ENCODE data around the gene XPC. TPM values are rescaled to one million over a fixed set of nuclear protein-coding genes. Genes with fewer than 3 reads are reported as not detected.

The XPC gene
- total RNA-seq, 3 donors from 2014 or later (not counting 1 experiment from before 2014, with no cell fraction given), result 45.5 to 62.1 (median 50.0) TPM

DNA sequence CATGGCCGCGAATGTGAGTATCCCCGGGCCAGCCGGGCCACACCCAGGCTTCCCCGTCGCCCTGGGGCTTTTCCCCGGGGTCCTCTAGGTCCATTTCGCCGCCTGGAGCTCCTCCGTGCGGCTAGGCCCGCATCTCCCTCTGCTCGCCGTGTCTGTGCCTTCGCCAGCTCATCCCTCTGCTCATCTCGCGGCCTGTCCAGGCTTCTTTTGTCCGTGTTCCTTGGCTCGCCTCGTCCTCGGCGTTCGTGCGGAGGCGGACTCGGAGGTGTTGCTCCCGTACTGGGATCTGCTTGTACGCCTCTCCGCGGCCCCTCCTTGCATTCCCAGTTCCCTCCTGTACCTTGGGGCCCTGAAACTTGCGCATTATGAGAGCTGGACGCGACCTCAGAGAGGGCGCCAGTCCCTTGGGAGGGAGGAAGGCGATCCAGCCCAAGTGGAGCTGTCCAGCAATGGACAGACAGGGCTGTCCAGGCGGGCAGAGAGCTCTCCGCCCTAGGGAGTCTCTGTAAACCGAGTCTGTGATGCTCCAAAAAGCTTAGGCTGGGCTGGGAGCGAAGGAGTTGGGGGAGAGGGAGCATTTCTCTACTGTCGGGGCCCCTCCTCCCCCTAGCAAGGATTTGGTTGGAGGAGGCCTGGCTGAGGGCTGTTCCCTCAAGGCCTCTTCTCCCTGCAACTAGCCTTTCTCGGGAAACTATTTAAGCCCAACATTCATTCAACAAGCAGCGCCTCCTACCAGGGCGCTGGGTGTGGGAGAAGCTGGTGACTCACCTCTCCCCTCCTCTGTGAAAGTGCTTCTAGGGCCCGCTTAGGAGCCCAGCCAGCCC is 53.0 kb downstream of the XPC start:
- intact Hi-C loops (cut with micrococcal nuclease), result loop anchor here (1.0 kb wide), 2 partner anchors 17 to 91 kb away; no protein-coding TSS in a partner anchor
- Mint-ChIP-seq H3K36me3 (peaks cover 8% of the 10 kb centered on the region), H3K27me3 (ENCODE audit: low read depth in 2 of 2) (no peaks in the 10 kb centered on the region), H3K4me1 (peaks cover 47 to 60% of the 10 kb centered on the region in 2 donors), H3K27ac (peak overlapping the region; percentile 92 to 93), H3K4me3 (peak overlapping the region; percentile 96), H3K9me3 (no peaks in the 10 kb centered on the region)
- no peaks in the 10 kb centered on the region for H3K27me3 ChIP-seq (ENCODE audit: control insufficient read depth, insufficient read depth, low read length)
- under 1% methylated on average over 43 of the region's 44 CpGs for WGBS (ENCODE audit: insufficient coverage)
- H3K4me3 ChIP-seq (ENCODE audit: low read length), result peak overlapping the region; percentile 97
- no peaks in the 10 kb centered on the region for H3K9me3 ChIP-seq (ENCODE audit: control insufficient read depth, insufficient read depth, low read length)
- H3K27ac ChIP-seq (ENCODE audit: low read length), result peak overlapping the region; percentile 91
- peak in 2 of 3 donors; percentile 28 to 52 for ATAC-seq
- peak; percentile 49 to 70 for DNase-seq
- peaks cover 24% of the 10 kb centered on the region for H3K36me3 ChIP-seq (ENCODE audit: control insufficient read depth, insufficient read depth, low read length)
- peaks cover 39% of the 10 kb centered on the region for H3K4me1 ChIP-seq (ENCODE audit: control insufficient read depth, insufficient read depth, low read length)
- TF ChIP-seq, protein P1, sequence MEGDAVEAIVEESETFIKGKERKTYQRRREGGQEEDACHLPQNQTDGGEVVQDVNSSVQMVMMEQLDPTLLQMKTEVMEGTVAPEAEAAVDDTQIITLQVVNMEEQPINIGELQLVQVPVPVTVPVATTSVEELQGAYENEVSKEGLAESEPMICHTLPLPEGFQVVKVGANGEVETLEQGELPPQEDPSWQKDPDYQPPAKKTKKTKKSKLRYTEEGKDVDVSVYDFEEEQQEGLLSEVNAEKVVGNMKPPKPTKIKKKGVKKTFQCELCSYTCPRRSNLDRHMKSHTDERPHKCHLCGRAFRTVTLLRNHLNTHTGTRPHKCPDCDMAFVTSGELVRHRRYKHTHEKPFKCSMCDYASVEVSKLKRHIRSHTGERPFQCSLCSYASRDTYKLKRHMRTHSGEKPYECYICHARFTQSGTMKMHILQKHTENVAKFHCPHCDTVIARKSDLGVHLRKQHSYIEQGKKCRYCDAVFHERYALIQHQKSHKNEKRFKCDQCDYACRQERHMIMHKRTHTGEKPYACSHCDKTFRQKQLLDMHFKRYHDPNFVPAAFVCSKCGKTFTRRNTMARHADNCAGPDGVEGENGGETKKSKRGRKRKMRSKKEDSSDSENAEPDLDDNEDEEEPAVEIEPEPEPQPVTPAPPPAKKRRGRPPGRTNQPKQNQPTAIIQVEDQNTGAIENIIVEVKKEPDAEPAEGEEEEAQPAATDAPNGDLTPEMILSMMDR (IDR thresholded peaks at IDR 0.05), result no peak

DNA sequence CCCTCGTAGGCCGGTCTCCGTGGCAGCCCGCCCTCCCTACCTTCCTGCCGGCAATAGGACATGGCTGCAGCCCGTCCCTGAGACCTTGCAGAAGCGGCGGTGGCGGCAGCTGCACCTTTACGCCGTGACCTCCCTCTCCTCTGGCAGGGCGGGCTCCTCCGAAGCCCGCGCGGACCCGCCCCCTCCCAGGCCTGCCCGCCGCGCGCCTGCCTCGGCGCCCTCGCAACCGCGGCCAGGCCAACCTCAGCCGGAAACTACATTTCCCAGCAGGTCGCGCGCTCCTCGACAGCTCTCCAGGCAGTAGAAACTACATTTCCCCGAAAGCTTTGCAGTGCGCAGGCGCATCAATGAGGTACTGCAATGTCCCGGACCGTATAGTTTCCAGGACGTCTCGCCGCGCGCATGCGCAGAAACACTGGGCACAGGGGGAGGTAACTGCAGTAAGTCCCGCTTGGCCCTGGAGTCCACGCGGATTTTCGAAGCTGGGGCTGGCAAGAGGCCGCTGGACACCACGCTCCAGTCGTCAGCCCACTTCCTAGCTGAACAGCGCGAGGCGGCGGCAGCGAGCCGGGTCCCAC is 53.7 kb downstream of the XPC start, which contains the start of the genes CHCHD4 and TMEM43:
Gene CHCHD4, minus strand, starts transcription at position 256 of the 578 bp plus-strand sequence. Its CDS starts 194 bp downstream, at position 62.
Gene TMEM43, plus strand, starts transcription at position 438 of the 578 bp plus-strand sequence. CDS start 142 bp downstream, outside the sequence.
- no peaks in the 10 kb centered on the region for H3K27me3 ChIP-seq (ENCODE audit: control insufficient read depth, insufficient read depth, low read length)
- ATAC-seq (peak; percentile 89 to 97 (median 90)), DNase-seq (peak; percentile 97 to 100)
- Mint-ChIP-seq H3K36me3 (peaks cover 8% of the 10 kb centered on the region), H3K27me3 (ENCODE audit: low read depth in 2 of 2) (no peaks in the 10 kb centered on the region), H3K9me3 (no peaks in the 10 kb centered on the region), H3K27ac (peak within 1 kb of the TSS; percentile 92 to 93), H3K4me1 (peaks cover 50 to 55% of the 10 kb centered on the region in 2 donors), H3K4me3 (peak within 1 kb of the TSS; percentile 96)
- WGBS (ENCODE audit: insufficient coverage), result under 1% methylated on average over 55 of the region's 55 CpGs
- intact Hi-C loops (cut with micrococcal nuclease), result loop anchor here (1.0 kb wide), 4 partner anchors 18 to 229 kb away; partner anchors contain the start of genes LSM3 and XPC
- H3K4me3 ChIP-seq (ENCODE audit: low read length), result peak within 1 kb of the TSS; percentile 97
- H3K27ac ChIP-seq (ENCODE audit: low read length), result peak within 1 kb of the TSS; percentile 91
- H3K4me1 ChIP-seq (ENCODE audit: control insufficient read depth, insufficient read depth, low read length), result peaks cover 39% of the 10 kb centered on the region
- no peaks in the 10 kb centered on the region for H3K9me3 ChIP-seq (ENCODE audit: control insufficient read depth, insufficient read depth, low read length)
- TF ChIP-seq, protein P1 (IDR thresholded peaks at IDR 0.05), result no peak
- peaks cover 19% of the 10 kb centered on the region for H3K36me3 ChIP-seq (ENCODE audit: control insufficient read depth, insufficient read depth, low read length)

DNA sequence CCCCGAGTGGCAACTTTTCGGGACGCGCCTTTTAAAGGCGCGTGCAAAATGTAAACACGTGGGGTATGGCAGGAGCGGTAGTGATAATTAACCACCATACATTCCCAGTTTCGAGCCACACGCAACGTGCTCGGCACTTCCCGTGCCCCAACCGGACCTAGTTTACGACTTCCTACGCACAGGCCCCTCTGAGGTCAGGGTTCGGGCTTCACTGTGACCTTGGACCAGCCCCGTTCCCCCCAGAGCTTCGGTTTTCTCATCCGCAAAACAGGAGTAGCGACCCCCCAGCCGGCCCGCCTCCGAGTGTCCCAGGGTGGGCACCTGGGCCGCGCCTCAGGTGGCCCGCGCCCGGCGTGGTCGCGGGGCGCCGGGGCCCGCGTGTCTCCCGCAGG is 54.2 kb downstream of the XPC start:
- ATAC-seq (peak in 2 of 3 donors; percentile 41 to 43), DNase-seq (peak in 1 of 2 donors; percentile 81)
- H3K9me3 Mint-ChIP-seq, result no peaks in the 10 kb centered on the region
- H3K27me3 ChIP-seq (ENCODE audit: control insufficient read depth, insufficient read depth, low read length), result no peaks in the 10 kb centered on the region
- intact Hi-C loops (cut with micrococcal nuclease), result loop anchor here (1.0 kb wide), 2 partner anchors 54 to 229 kb away; partner anchors contain the start of genes LSM3 and XPC
- H3K4me3 ChIP-seq (ENCODE audit: low read length), result peak overlapping the region; percentile 97
- H3K9me3 ChIP-seq (ENCODE audit: control insufficient read depth, insufficient read depth, low read length), result no peaks in the 10 kb centered on the region
- peaks cover 14% of the 10 kb centered on the region for H3K36me3 ChIP-seq (ENCODE audit: control insufficient read depth, insufficient read depth, low read length)
- peaks cover 39% of the 10 kb centered on the region for H3K4me1 ChIP-seq (ENCODE audit: control insufficient read depth, insufficient read depth, low read length)
- under 1% methylated on average over 37 of the region's 37 CpGs for WGBS (ENCODE audit: insufficient coverage)
- TF ChIP-seq, protein P1 (IDR thresholded peaks at IDR 0.05), result no peak
- peaks cover 8% of the 10 kb centered on the region for H3K36me3 Mint-ChIP-seq
- peak overlapping the region; percentile 96 for H3K4me3 Mint-ChIP-seq
- H3K4me1 Mint-ChIP-seq, result peaks cover 50 to 54% of the 10 kb centered on the region in 2 donors
- H3K27ac ChIP-seq (ENCODE audit: low read length), result peak overlapping the region; percentile 91
- no peaks in the 10 kb centered on the region for H3K27me3 Mint-ChIP-seq (ENCODE audit: low read depth in 2 of 2)
- peak overlapping the region; percentile 92 to 93 for H3K27ac Mint-ChIP-seq

Data from natural killer cell (primary cell).